ENCODE data around the gene WDR38. TPM values are rescaled to one million over a fixed set of nuclear protein-coding genes. Genes with fewer than 3 reads are reported as not detected.

The WDR38 gene
- total and polyA plus RNA-seq, 2 of the 13 experiments (the other 11 are each of a cell fraction or from before 2014, with no cell fraction given) = not detected

DNA sequence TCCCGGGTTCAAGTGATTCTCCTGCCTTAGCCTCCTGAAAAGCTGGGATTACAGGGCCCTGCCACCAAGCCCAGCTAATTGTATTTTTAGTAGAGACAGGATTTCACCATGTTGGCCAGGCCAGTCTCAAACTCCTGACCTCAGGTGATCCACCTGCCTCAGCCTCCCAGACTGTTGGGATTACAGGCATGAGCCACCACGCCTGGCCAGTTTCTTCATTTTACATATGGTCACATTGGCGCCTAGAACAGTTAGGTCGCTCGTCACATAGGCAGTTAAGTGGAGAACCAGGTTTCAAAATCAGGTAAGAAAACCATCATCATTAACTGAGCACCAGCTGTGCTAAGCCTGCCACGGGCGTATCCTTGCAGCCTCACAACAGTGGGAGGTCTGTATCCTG lies 40.2 kb upstream of the WDR38 start:
- CTCF ChIA-PET (ENCODE audit: low intra/inter-chr PET ratio, low total read pairs) = no interaction called here
- FAIRE-seq = no peak

DNA sequence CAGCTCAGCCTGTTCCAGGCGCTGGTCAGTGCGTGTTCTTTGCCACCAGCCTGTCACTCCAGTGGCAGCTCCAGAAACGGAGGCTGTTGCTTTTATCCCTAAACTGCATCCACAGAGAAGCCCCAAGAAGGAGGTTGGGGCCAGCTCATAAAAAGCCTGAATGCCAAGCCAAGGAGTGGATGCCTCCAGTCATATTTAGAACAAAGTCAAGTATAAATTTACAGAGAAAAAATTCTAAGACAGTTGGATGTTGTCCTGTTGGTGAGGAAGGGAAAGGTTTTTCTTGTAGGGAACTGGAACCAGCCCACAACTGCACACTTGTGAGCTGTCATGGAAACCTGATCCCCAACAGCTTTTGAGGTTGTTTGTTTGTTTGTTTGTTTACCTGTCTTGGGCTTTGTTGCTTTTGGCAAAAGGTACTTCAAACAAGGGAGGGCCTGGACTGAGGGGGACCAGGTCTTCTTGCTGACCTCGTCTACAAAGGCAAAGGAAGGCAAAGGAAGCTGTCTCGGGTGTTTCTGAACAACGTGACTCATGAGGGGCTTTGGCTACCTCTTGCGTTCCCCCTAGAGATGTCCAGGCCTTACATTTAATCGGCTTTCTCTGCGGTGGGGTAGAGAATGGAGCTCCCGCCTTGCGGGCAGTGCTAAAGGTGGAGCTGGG lies 39.6 kb upstream of the WDR38 start:
- CTCF ChIA-PET (ENCODE audit: low intra/inter-chr PET ratio, low total read pairs) = no interaction called here
- no peak for ATAC-seq
- no peak for FAIRE-seq
- H2AFZ ChIP-seq (ENCODE audit: low read length) = no peak overlapping the region
- no peaks in the 10 kb centered on the region for H3K27me3 ChIP-seq (ENCODE audit: control insufficient read depth in 1 of 2, insufficient read depth in 2 of 2, low read length in 2 of 2)
- no peak overlapping the region for H3K4me2 ChIP-seq (ENCODE audit: low read depth, low read length)
- no peaks in the 10 kb centered on the region for H3K36me3 ChIP-seq (replicated peaks in 1 of 2; ENCODE audit: control insufficient read depth in 1 of 2, insufficient read depth in 2 of 2, low read length in 2 of 2)
- TF ChIP-seq CHCHD3 (CRISPR knock-in tag; IDR thresholded peaks at IDR 0.05) (no peak), ZNF33A (CRISPR knock-in tag; IDR thresholded peaks at IDR 0.05; ENCODE audit: borderline replicate concordance) (no peak)
- intact Hi-C loops (cut with micrococcal nuclease; ENCODE audit: unreplicated experiment) (loop anchor here (2.0 kb wide), 1 partner anchor 17 kb away; no protein-coding TSS in a partner anchor), in situ Hi-C loops (cut with HindIII; ENCODE audit: extremely low pct_ligation_motif_present, low pct_unique_long_range_greater_than_20kb) (no loop called here)
- H4K20me1 ChIP-seq (ENCODE audit: insufficient read depth, low read length) = no peaks in the 10 kb centered on the region
- no peak for DNase-seq (ENCODE audit: low spot score)
- no peaks in the 10 kb centered on the region for H3K9me3 ChIP-seq (ENCODE audit: low read length)
- WGBS (ENCODE audit: low lambda C conversion rate) = 64% methylated on average over 8 of the region's 11 CpGs
- no peak overlapping the region for H3K9ac ChIP-seq (ENCODE audit: insufficient read depth, low read depth, low read length)
- POLR2A ChIA-PET = no interaction called here
- H3K27ac ChIP-seq (ENCODE audit: extremely low read length, insufficient read depth, low read length) = no peak overlapping the region
- peaks cover 60% of the 10 kb centered on the region for H3K4me1 ChIP-seq (ENCODE audit: insufficient read depth, low read length)
- H3K4me3 ChIP-seq (replicated peaks in 1 of 3; ENCODE audit: insufficient read depth in 1 of 3, low read depth in 2 of 3, low read length in 3 of 3) = no peak overlapping the region
- no peaks in the 10 kb centered on the region for H3K79me2 ChIP-seq (ENCODE audit: insufficient read depth, low read length)
- no TSS peak for BruUV-seq (replicated peaks)

More for the DNA sequence above, 40.2 kb upstream of the WDR38 start:
- intact Hi-C loops (cut with micrococcal nuclease; ENCODE audit: unreplicated experiment) (loop anchor here (2.0 kb wide), 1 partner anchor 16 kb away; no protein-coding TSS in a partner anchor), in situ Hi-C loops (cut with HindIII; ENCODE audit: extremely low pct_ligation_motif_present, low pct_unique_long_range_greater_than_20kb) (no loop called here)
- Histone ChIP-seq H3K36me3 (replicated peaks in 1 of 2; ENCODE audit: control insufficient read depth in 1 of 2, insufficient read depth in 2 of 2, low read length in 2 of 2) (no peaks in the 10 kb centered on the region), H3K9me3 (ENCODE audit: low read length) (no peaks in the 10 kb centered on the region), H3K79me2 (ENCODE audit: insufficient read depth, low read length) (no peaks in the 10 kb centered on the region), H3K4me3 (replicated peaks in 1 of 3; ENCODE audit: insufficient read depth in 1 of 3, low read depth in 2 of 3, low read length in 3 of 3) (no peak overlapping the region), H3K9ac (ENCODE audit: insufficient read depth, low read depth, low read length) (no peak overlapping the region), H4K20me1 (ENCODE audit: insufficient read depth, low read length) (no peaks in the 10 kb centered on the region), H3K4me1 (ENCODE audit: insufficient read depth, low read length) (peaks cover 55% of the 10 kb centered on the region), H3K27me3 (ENCODE audit: control insufficient read depth in 1 of 2, insufficient read depth in 2 of 2, low read length in 2 of 2) (no peaks in the 10 kb centered on the region), H2AFZ (ENCODE audit: low read length) (no peak overlapping the region), H3K4me2 (ENCODE audit: low read depth, low read length) (no peak overlapping the region), H3K27ac (ENCODE audit: extremely low read length, insufficient read depth, low read length) (no peak overlapping the region)
- 56% methylated on average over 7 of the region's 7 CpGs for WGBS (ENCODE audit: low lambda C conversion rate)
- ATAC-seq = no peak
- no peak for DNase-seq (ENCODE audit: low spot score)
- BruUV-seq (replicated peaks) = no TSS peak
- TF ChIP-seq PCBP2 (optimal IDR thresholded peaks at IDR 0.05; ENCODE audit: low read depth, low read length, poor library complexity, severe bottlenecking) (no peak), NAIF1 (CRISPR knock-in tag; IDR thresholded peaks at IDR 0.05; ENCODE audit: borderline replicate concordance) (no peak), HOXD1 (CRISPR knock-in tag; IDR thresholded peaks at IDR 0.05) (no peak), ISX (CRISPR knock-in tag; conservative IDR thresholded peaks at IDR 0.05) (no peak), MZF1 (CRISPR knock-in tag; IDR thresholded peaks at IDR 0.05; ENCODE audit: borderline replicate concordance) (no peak), REL (CRISPR knock-in tag; conservative IDR thresholded peaks at IDR 0.05) (no peak), TOPORS (CRISPR knock-in tag; IDR thresholded peaks at IDR 0.05) (no peak), POLR2AphosphoS5 (IDR thresholded peaks at IDR 0.05; ENCODE audit: low read depth, low read length) (no peak), ZNF530 (CRISPR knock-in tag; IDR thresholded peaks at IDR 0.05; ENCODE audit: low read depth) (no peak), MED8 (CRISPR knock-in tag; IDR thresholded peaks at IDR 0.05; ENCODE audit: insufficient replicate concordance) (no peak), ZNF615 (CRISPR knock-in tag; IDR thresholded peaks at IDR 0.05; ENCODE audit: borderline replicate concordance) (no peak)
- TF ChIP-seq, protein P1, sequence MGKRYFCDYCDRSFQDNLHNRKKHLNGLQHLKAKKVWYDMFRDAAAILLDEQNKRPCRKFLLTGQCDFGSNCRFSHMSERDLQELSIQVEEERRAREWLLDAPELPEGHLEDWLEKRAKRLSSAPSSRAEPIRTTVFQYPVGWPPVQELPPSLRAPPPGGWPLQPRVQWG (CRISPR knock-in tag; IDR thresholded peaks at IDR 0.05; ENCODE audit: borderline replicate concordance, low read depth) = no peak
- POLR2A ChIA-PET = no interaction called here
